H1 (cell line): ENCODE measurements around the gene LRRTM2.

Experiments
- CHD1 ChIP-seq: IDR thresholded peaks from 2 replicates; pipeline ENCODE4 v1.6.1; 2012; ENCODE audit warnings: low read depth, low read length, improper control_type of control experiment
- CTCF ChIP-seq, 3 experiments: IDR thresholded peaks; 1 replicate in 2 of 3; 2 replicates in 1 of 3; pipeline versions ENCODE4 v1.5.1 to v1.6.1; 2011; ENCODE audit warnings: low read length in 3 of 3, mild to moderate bottlenecking in 3 of 3, inconsistent platforms in 2 of 3, low read depth in 1 of 3, moderate library complexity in 1 of 3; ENCODE audit not compliant: insufficient read depth in 1 of 3; ENCODE audit errors: control extremely low read depth in 1 of 3
- EP300 ChIP-seq, 2 experiments: IDR thresholded peaks; 1 replicate in 1 of 2; 2 replicates in 1 of 2; pipeline ENCODE4 v1.6.1; 2011 to 2012; ENCODE audit warnings: low read depth in 2 of 2, low read length in 2 of 2, mild to moderate bottlenecking in 2 of 2, borderline replicate concordance in 1 of 2, inconsistent platforms in 1 of 2, moderate library complexity in 1 of 2
- GTF2F1 ChIP-seq: IDR thresholded peaks from 2 replicates; pipeline ENCODE4 v1.6.1; 2012; ENCODE audit warnings: low read depth, low read length, improper control_type of control experiment, borderline replicate concordance
- MAX ChIP-seq: IDR thresholded peaks from 2 replicates; pipeline ENCODE4 v1.6.1; 2012; ENCODE audit warnings: inconsistent platforms
- NRF1 ChIP-seq: IDR thresholded peaks from 2 replicates; pipeline ENCODE4 v1.6.1; 2011; ENCODE audit warnings: mild to moderate bottlenecking, low read depth, low read length, improper control_type of control experiment
- POLR2A ChIP-seq, 2 experiments: IDR thresholded peaks; 1 replicate in 1 of 2; 2 replicates in 1 of 2; pipeline ENCODE4 v1.6.1; 2011; ENCODE audit warnings: low read depth in 2 of 2, low read length in 2 of 2, mild to moderate bottlenecking in 2 of 2; ENCODE audit errors: control extremely low read depth in 1 of 2
- SRF ChIP-seq: IDR thresholded peaks from 2 replicates; pipeline ENCODE4 v1.6.1; 2011; ENCODE audit warnings: mild to moderate bottlenecking, low read depth, low read length, moderate library complexity
- SUZ12 ChIP-seq: fragments of 200-600 bp; sonication (generic); IDR thresholded peaks from 2 replicates; pipeline ENCODE4 v1.6.1; 2012; ENCODE audit warnings: mild to moderate bottlenecking, inconsistent platforms, low read length, moderate library complexity, mixed read lengths

GRCh38 chr5:138874241-138874640 lies 894 bp downstream of the LRRTM2 start:
- TF ChIP-seq POLR2A (IDR thresholded peaks at IDR 0.05; ENCODE audit: control extremely low read depth in 1 of 2, low read depth in 2 of 2, low read length in 2 of 2) (no peak), CHD1 (no peak), CTCF (IDR thresholded peaks at IDR 0.05; ENCODE audit: control extremely low read depth in 1 of 3, insufficient read depth in 1 of 3, low read depth in 1 of 3, low read length in 3 of 3) (no peak), SUZ12 (no peak), MAX (no peak), GTF2F1 (no peak), SRF (no peak), NRF1 (no peak), EP300 (IDR thresholded peaks at IDR 0.05; ENCODE audit: borderline replicate concordance in 1 of 2, low read depth in 2 of 2, low read length in 2 of 2) (no peak)
